CD4-positive, alpha-beta T cell treated with Interferon alpha-2 for 1 hour (primary cell): ENCODE measurements around the gene RFPL2.
"Not testable (repeated sequence)": the region's sequence is repeated elsewhere in the genome, so short reads cannot be mapped to it uniquely, and the experiment has no call there.

ENCODE experiments used
- DNase-seq, 2 donors: peaks; one replicate each; pipeline ENCODE4 v3.0.0-alpha.2; 2020 to 2022

The RFPL2 gene

DNA sequence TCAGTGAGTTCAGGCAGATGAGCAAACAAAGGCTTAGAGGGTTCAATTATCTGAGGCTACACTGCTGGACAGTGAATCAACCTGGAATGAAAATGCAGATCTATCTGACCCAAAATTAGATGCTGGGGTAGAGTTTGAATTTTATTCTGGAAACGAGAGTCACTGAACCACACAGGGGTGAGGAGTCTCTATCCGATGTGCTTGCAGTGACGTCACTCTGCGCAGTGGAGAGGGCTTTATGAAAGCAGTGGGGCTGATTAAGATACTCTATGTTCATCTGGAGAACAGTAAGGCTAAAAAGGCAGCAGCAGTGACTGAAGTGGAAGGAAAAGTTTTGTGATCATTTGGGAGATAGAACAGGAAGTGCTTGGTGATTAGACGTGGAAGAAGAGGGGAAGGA, 44.5 kb downstream of the RFPL2 start:
- DNase-seq, result not testable (repeated sequence)

GRCh38 chr22:32158712-32159533, 46.0 kb downstream of the RFPL2 start, which contains the start of gene C22orf42:
Gene C22orf42, minus strand, starts transcription at chr22:32159303. Its CDS starts 88 bp downstream, at chr22:32159215.
- DNase-seq, result no peak

DNA sequence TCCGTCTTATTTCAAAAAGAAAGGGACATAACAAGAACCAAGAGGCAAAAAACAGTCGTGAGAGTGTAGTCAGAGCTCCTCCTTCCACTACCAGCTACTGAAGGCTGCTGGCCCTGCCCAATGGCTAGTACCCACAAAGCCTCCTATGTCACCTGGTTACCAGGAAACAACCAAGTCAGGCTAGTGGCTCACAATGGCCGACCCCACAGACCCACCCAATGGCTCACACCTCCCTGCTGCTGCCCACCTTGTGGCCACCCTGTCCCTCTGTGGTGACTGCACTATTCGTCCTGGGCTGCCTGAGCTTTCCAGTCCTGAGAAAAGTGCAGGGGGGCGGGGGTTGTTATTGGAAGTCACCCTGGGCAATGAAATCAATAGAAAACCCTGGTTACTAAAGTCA, 47.2 kb downstream of the RFPL2 start:
- not testable (repeated sequence) for DNase-seq

DNA sequence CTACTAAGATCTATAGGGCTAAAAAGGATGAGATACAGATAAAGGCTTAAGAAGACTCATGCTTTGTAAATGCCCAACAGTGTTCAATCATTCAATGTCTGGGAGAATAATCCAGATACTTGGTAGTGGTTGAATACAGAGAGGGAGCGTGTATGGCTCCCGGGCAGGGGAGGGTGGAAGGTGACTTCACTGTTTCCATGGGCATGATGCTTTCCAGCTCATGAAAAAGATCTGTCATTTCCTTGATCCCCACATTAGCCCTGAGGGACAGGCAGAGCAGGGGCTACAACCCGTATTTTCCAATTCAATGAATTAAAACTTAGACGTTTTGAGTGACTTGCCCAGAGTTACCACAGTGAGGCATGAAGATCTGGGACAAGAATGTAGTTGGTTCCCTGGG, 50.1 kb downstream of the RFPL2 start:
- DNase-seq, result not testable (repeated sequence)

DNA sequence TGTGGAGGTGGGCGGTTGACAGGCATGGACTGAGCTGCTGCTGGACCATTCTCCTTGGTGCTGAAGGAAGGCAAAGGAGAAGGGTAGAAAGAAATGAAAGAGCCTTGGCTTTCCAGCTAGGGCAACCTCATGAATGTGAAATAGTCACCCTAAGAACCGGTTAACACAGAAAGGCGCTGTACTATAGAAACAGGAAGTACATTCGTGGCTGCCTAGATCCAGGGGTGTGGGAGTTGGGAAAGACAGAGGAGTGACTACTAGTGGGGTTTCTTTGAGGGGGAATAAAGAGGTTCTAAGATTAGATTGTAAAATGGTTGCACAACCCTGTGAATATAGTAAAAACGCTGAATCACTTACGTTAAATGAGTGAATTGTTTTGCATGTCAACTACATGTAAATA, 53.2 kb downstream of the RFPL2 start:
- not testable (repeated sequence) for DNase-seq

GRCh38 chr22:32150647-32151046, 54.2 kb downstream of the RFPL2 start:
- not testable (repeated sequence) for DNase-seq

DNA sequence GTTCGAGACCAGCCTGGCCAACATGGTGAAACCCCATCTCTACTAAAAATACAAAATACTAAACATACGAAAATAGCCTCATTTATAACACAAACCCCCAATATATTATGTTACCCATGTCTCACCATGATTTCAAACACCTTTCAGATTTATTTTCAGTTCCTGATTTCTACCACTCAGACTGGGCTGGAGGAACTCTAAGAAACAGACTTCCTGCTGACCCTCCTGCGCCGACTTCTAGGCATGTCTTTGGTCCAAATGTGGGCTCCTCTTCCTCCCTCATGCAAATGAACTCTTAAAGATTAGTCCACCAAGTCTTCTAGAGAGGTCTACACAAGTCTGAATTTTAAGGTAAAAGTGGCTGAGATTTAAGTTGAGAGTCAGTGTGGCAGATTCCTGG, 56.5 kb downstream of the RFPL2 start:
- not testable (repeated sequence) for DNase-seq

DNA sequence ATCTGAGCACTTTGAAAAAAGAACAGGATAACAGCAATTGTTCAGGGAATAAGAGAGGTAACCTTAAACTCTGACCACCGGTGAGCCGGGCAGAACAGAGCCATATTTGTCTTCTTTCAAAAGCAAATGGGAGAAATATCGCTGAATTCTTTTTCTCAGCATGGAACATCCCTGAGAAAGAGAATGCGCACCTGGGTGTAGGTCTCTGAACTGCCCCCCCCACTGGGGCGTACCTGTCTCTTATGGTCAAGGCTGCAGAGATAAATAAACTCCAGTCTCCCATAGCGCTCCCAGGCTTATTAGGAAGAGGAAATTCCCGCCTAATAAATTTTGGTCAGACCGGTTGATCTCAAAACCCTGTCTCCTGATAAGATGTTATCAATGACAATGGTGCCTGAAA, 57.7 kb downstream of the RFPL2 start:
- not testable (repeated sequence) for DNase-seq

- DNase-seq, result peak; percentile 24 to 58
Measured at GRCh38 chr22:32144496-32145274, 60.2 kb downstream of the RFPL2 start.

DNA sequence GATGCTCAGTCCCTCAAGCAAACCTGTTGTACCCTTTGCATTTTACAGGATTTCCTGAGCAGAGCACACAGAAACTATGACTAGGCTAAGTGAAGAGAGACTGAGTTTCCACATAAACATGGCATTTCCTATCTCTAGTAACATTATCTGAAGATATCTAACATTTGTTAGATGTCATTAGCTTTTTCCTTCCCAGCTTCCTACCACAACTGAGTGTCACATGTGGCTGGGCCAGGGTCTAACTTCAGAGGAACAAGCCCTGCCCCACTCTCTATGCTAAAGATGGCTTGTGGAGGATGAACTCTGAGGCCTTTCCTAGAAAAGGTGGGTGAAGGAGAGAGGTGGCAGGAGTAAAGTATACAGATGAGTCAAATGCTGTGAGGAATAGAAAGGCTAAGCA, 62.3 kb downstream of the RFPL2 start:
- no peak for DNase-seq

DNA sequence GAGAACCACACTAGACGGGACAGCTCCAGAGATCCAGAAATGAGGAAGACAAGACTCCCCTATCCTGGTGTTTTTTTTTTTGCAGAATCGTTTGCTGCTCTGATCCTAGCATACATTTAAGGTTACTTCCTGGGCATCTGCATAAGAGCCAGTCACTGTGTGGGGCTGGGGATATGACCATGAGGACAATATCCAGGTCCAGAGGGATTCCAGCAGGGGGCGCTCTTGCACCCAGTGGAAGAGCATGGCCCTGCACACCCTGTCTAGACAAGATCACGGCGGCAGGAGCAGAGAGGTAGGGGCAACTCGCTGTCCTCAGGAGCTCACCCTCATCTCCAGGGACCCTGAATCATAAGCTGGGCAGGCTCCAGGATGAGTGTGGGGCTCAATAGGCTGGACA, 64.2 kb downstream of the RFPL2 start:
- peak in 1 of 2 donors; percentile 44 for DNase-seq
